Mesendoderm (in vitro differentiated cells): ENCODE data around the gene ATP5ME.
"Not testable (repeated sequence)": the region's sequence is repeated elsewhere in the genome, so short reads cannot be mapped to it uniquely, and the experiment has no call there.

ENCODE experiments used
- DNase-seq: peaks from one replicate; pipeline ENCODE4 v3.0.0; 2013
- H2AK5ac ChIP-seq: 2 replicates; pipeline ENCODE4 v1.6.1; 2013; ENCODE audit warnings: low read length, inconsistent platforms
- H2BK120ac ChIP-seq: 2 replicates; pipeline ENCODE4 v1.6.1; 2013; ENCODE audit warnings: low read depth, mild to moderate bottlenecking, low read length, moderate library complexity, mixed read lengths
- H2BK15ac ChIP-seq: replicated peaks from 2 replicates; pipeline ENCODE4 v1.6.1; 2013; ENCODE audit warnings: low read depth, mild to moderate bottlenecking, moderate library complexity
- H2BK5ac ChIP-seq: 2 replicates; pipeline ENCODE4 v1.6.1; 2013; ENCODE audit warnings: low read length, inconsistent platforms
- H3K18ac ChIP-seq: 2 replicates; pipeline ENCODE4 v1.6.1; 2013; ENCODE audit warnings: mild to moderate bottlenecking, low read length, mixed read lengths
- H3K23ac ChIP-seq: one replicate; pipeline ENCODE4 v1.6.1; 2013; ENCODE audit warnings: low read length
- H3K27ac ChIP-seq: 2 replicates; pipeline ENCODE4 v1.5.1; 2013; ENCODE audit warnings: low read depth, mild to moderate bottlenecking, inconsistent platforms, low read length, moderate library complexity
- H3K27me3 ChIP-seq: 2 replicates; pipeline ENCODE4 v1.6.1; 2013; ENCODE audit warnings: low read length, control low read depth, mild to moderate bottlenecking, inconsistent platforms; ENCODE audit not compliant: insufficient read depth, poor library complexity
- H3K36me3 ChIP-seq: 2 replicates; pipeline ENCODE4 v1.6.1; 2013; ENCODE audit warnings: low read length, inconsistent platforms; ENCODE audit not compliant: control insufficient read depth, insufficient read depth
- H3K4ac ChIP-seq: one replicate; pipeline ENCODE4 v1.6.1; 2013; ENCODE audit warnings: low read depth, mild to moderate bottlenecking, low read length, moderate library complexity
- H3K4me1 ChIP-seq: 2 replicates; pipeline ENCODE4 v1.6.1; 2013; ENCODE audit warnings: low read depth, low read length, inconsistent platforms; ENCODE audit not compliant: control insufficient read depth
- H3K4me2 ChIP-seq: 2 replicates; pipeline ENCODE4 v1.6.1; 2013; ENCODE audit warnings: low read length
- H3K4me3 ChIP-seq: 2 replicates; pipeline ENCODE4 v1.5.1; 2013; ENCODE audit warnings: mild to moderate bottlenecking, low read length
- H3K56ac ChIP-seq: one replicate; pipeline ENCODE4 v1.6.1; 2013; ENCODE audit warnings: low read length
- H3K79me1 ChIP-seq: 2 replicates; pipeline ENCODE4 v1.6.1; 2013; ENCODE audit warnings: low read length, inconsistent platforms
- H3K79me2 ChIP-seq: 2 replicates; pipeline ENCODE4 v1.6.1; 2013; ENCODE audit warnings: mild to moderate bottlenecking, low read length; ENCODE audit not compliant: control insufficient read depth, insufficient read depth
- H3K9ac ChIP-seq: 2 replicates; pipeline ENCODE4 v1.6.1; 2013; ENCODE audit warnings: low read length, inconsistent platforms
- H4K5ac ChIP-seq: one replicate; pipeline ENCODE4 v1.6.1; 2013; ENCODE audit warnings: low read length
- H4K8ac ChIP-seq: one replicate; pipeline ENCODE4 v1.6.1; 2013; ENCODE audit warnings: low read depth, mild to moderate bottlenecking, control low read depth, low read length, moderate library complexity
- WGBS: extraction: QIAGEN DNeasy Blood & Tissue Kit; methylation state at CpG from one replicate; pipeline ENCODE4 v1.1.7; 2013; ENCODE audit warnings: low lambda C conversion rate, missing lambda C conversion rate; ENCODE audit not compliant: insufficient coverage; ENCODE audit errors: extremely low coverage; 5-methylcytosine and 5-hydroxymethylcytosine counted together

Gene ATP5ME

DNA sequence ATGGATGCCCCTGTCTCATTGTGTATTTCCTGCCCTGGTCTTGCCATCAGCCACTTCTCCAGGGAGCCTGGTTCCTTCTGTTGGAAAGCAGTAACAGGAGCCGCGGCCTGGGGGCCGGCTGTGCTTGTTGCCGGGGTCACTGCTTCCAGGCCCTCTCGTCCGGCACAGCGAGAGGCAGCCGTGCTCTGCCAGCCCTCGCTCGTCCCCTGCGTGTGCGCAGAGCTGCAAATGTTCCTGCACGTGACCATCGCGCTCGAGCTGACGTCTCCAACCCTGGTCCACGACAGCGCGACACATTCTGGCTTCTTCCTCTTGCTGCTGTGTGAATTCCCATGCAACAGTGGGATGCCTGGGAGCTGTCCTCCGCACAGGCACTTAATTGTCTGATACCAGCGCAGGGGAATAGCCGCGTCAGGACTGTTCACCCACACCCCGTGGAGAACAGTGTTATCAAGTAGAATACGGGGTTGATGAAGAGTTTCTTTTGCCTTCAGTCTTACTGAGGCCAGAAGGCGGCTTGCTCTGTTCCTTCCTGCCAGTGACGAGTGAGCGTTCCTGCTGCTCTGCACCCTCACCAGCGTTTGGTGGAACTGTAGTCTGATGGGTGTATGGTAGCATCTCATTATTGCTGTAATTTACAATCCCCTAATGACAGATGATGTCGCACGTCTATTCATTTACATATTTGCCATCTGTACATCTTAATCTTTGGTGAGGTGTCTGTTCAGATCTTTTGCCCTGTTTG lies 36.4 kb downstream of the ATP5ME start:
- Histone ChIP-seq H3K79me1 (no peaks in the 10 kb centered on the region), H3K9ac (no peak overlapping the region), H3K23ac (no peak overlapping the region), H2AK5ac (no peak overlapping the region), H3K79me2 (no peaks in the 10 kb centered on the region), H3K4me3 (no peak overlapping the region), H3K27ac (no peak overlapping the region), H3K4me1 (no peaks in the 10 kb centered on the region), H3K18ac (no peak overlapping the region), H4K5ac (no peak overlapping the region), H3K4me2 (no peak overlapping the region), H2BK15ac (no peak overlapping the region), H3K27me3 (no peaks in the 10 kb centered on the region), H4K8ac (no peak overlapping the region), H2BK120ac (no peak overlapping the region), H3K36me3 (no peaks in the 10 kb centered on the region), H3K4ac (no peak overlapping the region), H2BK5ac (no peak overlapping the region), H3K56ac (no peak overlapping the region)
- DNase-seq, result no peak
- WGBS, result no CpG with 5 or more reads among the region's 32 CpGs

DNA sequence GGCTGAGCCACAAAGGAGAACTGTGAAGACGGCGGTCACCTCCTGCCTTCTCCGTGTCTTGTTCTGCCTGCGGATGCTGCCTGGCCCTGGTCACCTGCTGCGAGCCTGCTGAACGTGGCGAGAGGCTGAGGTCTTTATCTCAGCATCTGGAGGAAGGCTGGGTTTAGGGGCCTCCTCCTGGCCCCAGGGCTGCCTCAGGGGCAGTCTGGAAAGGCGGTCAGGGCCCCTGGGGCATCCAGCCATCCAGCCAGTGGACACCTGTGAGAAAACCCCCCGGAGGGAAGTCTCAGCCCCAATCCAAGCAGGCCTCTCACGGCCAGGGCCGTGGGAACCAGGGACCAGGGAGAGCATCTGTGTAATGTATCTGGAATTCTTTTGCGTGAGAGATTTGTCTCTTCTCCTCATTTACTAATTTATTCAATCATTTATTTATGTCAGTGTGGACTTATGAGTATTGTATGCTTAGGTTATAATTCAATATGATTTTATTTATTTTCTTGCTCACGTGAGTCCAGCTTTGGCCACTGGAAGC lies 37.4 kb downstream of the ATP5ME start:
- no peak overlapping the region for H3K56ac ChIP-seq
- no peak overlapping the region for H2AK5ac ChIP-seq
- no peak overlapping the region for H3K18ac ChIP-seq
- no peaks in the 10 kb centered on the region for H3K79me1 ChIP-seq
- H3K27ac ChIP-seq, result no peak overlapping the region
- no peak overlapping the region for H4K5ac ChIP-seq
- no peaks in the 10 kb centered on the region for H3K27me3 ChIP-seq
- WGBS, result no CpG with 5 or more reads among the region's 13 CpGs
- H2BK5ac ChIP-seq, result no peak overlapping the region
- H3K23ac ChIP-seq, result no peak overlapping the region
- H2BK15ac ChIP-seq, result no peak overlapping the region
- no peak overlapping the region for H2BK120ac ChIP-seq
- H3K4me3 ChIP-seq, result no peak overlapping the region
- no peak for DNase-seq
- no peaks in the 10 kb centered on the region for H3K36me3 ChIP-seq
- H4K8ac ChIP-seq, result no peak overlapping the region
- no peak overlapping the region for H3K4me2 ChIP-seq
- no peaks in the 10 kb centered on the region for H3K79me2 ChIP-seq
- H3K9ac ChIP-seq, result no peak overlapping the region
- H3K4ac ChIP-seq, result no peak overlapping the region
- H3K4me1 ChIP-seq, result no peaks in the 10 kb centered on the region

- H3K23ac ChIP-seq, result no peak overlapping the region
- H3K27ac ChIP-seq, result no peak overlapping the region
- no peak overlapping the region for H2BK120ac ChIP-seq
- H2AK5ac ChIP-seq, result no peak overlapping the region
- H3K36me3 ChIP-seq, result no peaks in the 10 kb centered on the region
- no peak overlapping the region for H2BK15ac ChIP-seq
- no peak overlapping the region for H4K8ac ChIP-seq
- no peaks in the 10 kb centered on the region for H3K79me2 ChIP-seq
- no peak overlapping the region for H3K4ac ChIP-seq
- no peak overlapping the region for H3K4me2 ChIP-seq
- H3K79me1 ChIP-seq, result no peaks in the 10 kb centered on the region
- no CpG with 5 or more reads among the region's 22 CpGs for WGBS
- H3K18ac ChIP-seq, result no peak overlapping the region
- H3K27me3 ChIP-seq, result no peaks in the 10 kb centered on the region
- no peak overlapping the region for H3K56ac ChIP-seq
- no peak overlapping the region for H3K9ac ChIP-seq
- H4K5ac ChIP-seq, result no peak overlapping the region
- no peak for DNase-seq
- H2BK5ac ChIP-seq, result no peak overlapping the region
- H3K4me3 ChIP-seq, result no peak overlapping the region
- no peaks in the 10 kb centered on the region for H3K4me1 ChIP-seq
Observed at GRCh38 chr4:635851-636627, 38.0 kb downstream of the ATP5ME start.

DNA sequence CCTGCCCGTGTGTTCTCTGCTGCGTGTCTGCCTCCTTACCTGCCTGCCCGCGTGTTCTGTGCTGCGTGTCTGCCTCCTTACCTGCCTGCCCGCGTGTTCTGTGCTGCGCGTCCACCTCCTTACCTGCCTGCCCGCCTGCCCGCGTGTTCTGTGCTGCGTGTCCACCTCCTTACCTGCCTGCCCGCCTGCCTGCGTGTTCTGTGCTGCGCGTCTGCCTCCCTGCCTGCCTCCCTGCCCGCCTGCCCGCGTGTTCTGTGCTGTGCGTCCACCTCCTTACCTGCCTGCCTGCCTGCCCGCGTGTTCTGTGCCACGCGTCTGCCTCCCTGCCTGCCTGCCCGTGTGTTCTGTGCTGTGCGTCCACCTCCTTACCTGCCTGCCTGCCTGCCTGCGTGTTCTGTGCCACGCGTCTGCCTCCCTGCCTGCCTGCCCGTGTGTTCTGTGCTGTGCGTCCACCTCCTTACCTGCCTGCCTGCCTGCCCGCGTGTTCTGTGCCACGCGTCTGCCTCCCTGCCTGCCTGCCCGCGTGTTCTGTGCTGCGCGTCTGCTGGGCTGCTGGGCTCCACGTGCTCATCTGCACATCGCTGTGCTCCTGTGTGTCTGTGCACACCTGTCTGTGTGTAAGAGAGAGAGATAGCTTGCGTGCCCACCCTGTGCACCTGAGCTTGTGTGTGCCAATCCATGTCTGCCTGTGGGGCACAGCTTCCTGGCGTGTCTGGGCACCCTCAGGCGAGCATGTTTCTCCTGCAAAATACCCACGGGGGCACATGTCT lies 38.8 kb downstream of the ATP5ME start:
- H3K56ac ChIP-seq, H3K4me3 ChIP-seq, H3K4me2 ChIP-seq, H4K5ac ChIP-seq, H4K8ac ChIP-seq, H2AK5ac ChIP-seq, H3K27ac ChIP-seq, H3K4me1 ChIP-seq, H3K27me3 ChIP-seq, DNase-seq, H3K18ac ChIP-seq, H3K79me2 ChIP-seq, H2BK120ac ChIP-seq, H2BK5ac ChIP-seq, H3K36me3 ChIP-seq, H3K23ac ChIP-seq, H3K4ac ChIP-seq, H3K9ac ChIP-seq, H3K79me1 ChIP-seq, H2BK15ac ChIP-seq: not testable (repeated sequence)
- no CpG with 5 or more reads among the region's 46 CpGs for WGBS

DNA sequence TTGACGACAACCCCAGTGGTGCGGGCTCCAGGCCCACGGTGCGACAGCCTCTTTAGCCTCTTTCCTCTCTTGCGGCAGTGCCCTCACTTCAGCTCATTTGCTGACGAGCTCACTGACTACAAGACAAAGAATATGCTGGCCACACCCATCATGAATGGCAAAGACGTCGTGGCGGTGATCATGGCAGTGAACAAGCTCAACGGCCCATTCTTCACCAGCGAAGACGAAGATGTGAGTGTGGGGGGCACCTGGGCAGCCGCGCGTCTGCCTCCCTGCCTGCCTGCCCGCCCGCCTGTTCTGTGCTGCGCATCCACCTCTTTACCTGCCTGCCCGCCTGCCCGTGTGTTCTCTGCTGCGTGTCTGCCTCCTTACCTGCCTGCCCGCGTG lies 39.5 kb downstream of the ATP5ME start:
- Histone ChIP-seq H3K27ac (no peak overlapping the region), H3K23ac (no peak overlapping the region), H3K79me1 (no peaks in the 10 kb centered on the region), H2BK15ac (no peak overlapping the region), H2BK5ac (no peak overlapping the region), H3K36me3 (no peaks in the 10 kb centered on the region), H3K18ac (no peak overlapping the region), H3K4me1 (no peaks in the 10 kb centered on the region), H3K4me2 (no peak overlapping the region), H3K27me3 (no peaks in the 10 kb centered on the region), H3K4ac (no peak overlapping the region), H4K5ac (no peak overlapping the region), H3K9ac (no peak overlapping the region), H3K56ac (no peak overlapping the region), H2BK120ac (no peak overlapping the region), H4K8ac (no peak overlapping the region), H3K79me2 (no peaks in the 10 kb centered on the region), H2AK5ac (no peak overlapping the region), H3K4me3 (no peak overlapping the region)
- no peak for DNase-seq
- WGBS, result no CpG with 5 or more reads among the region's 23 CpGs
